Keratinocyte (primary cell): ENCODE measurements around the gene CCDC33. TPM values are rescaled to one million over a fixed set of nuclear protein-coding genes. Genes with fewer than 3 reads are reported as not detected.

Source experiments
- DNase-seq: peaks from one replicate; pipeline ENCODE4 v3.0.0-alpha.2; 2011; ENCODE audit warnings: low read depth, missing footprints, low spot score
- FAIRE-seq: peaks from 2 replicates; lab custom pipeline; 2011; peaks lifted over from hg19 to GRCh38; lab: Jason Lieb, UNC
- H2AFZ ChIP-seq: 2 replicates; pipeline ENCODE4 v1.6.0; 2012; ENCODE audit warnings: low read length, control low read depth, inconsistent platforms; ENCODE audit not compliant: control insufficient read depth
- H3K27ac ChIP-seq: 2 replicates; pipeline ENCODE4 v1.5.1; 2011; ENCODE audit warnings: low read length; ENCODE audit not compliant: control insufficient read depth, insufficient read depth
- H3K27me3 ChIP-seq: 3 replicates; pipeline ENCODE4 v1.6.0; 2011; ENCODE audit warnings: low read length; ENCODE audit not compliant: control insufficient read depth, insufficient read depth; ENCODE audit errors: extremely low read depth
- H3K36me3 ChIP-seq, 2 experiments: 2 replicates in 1 of 2; 3 replicates in 1 of 2; pipeline ENCODE4 v1.5.1; 2011; ENCODE audit warnings: low read length in 2 of 2, mild to moderate bottlenecking in 1 of 2; ENCODE audit not compliant: control insufficient read depth in 2 of 2, insufficient read depth in 2 of 2; ENCODE audit errors: extremely low read depth in 1 of 2
- H3K4me1 ChIP-seq: 3 replicates; pipeline ENCODE4 v1.5.1; 2011; ENCODE audit warnings: low read length; ENCODE audit not compliant: control insufficient read depth, insufficient read depth; ENCODE audit errors: extremely low read depth
- H3K4me2 ChIP-seq: 3 replicates; pipeline ENCODE4 v1.6.0; 2011; ENCODE audit warnings: low read depth, low read length; ENCODE audit not compliant: control insufficient read depth, insufficient read depth; ENCODE audit errors: extremely low read depth
- H3K4me3 ChIP-seq, 3 experiments: fragments of 200-600 bp in 1 of 3; sonication (generic) in 1 of 3; 2 replicates in 2 of 3; 3 replicates in 1 of 3; pipeline ENCODE4 v1.5.1; 2011 to 2016; ENCODE audit warnings: low read length in 3 of 3, mild to moderate bottlenecking in 3 of 3, control low read depth in 2 of 3, inconsistent platforms in 1 of 3, low read depth in 1 of 3, mixed read lengths in 1 of 3, mixed run types in 1 of 3, moderate library complexity in 1 of 3; ENCODE audit not compliant: control insufficient read depth in 2 of 3, insufficient read depth in 2 of 3; ENCODE audit errors: extremely low read depth in 1 of 3
- H3K79me2 ChIP-seq: 2 replicates; pipeline ENCODE4 v1.6.0; 2012; ENCODE audit warnings: low read length; ENCODE audit not compliant: control insufficient read depth, insufficient read depth
- H3K9ac ChIP-seq: 3 replicates; pipeline ENCODE4 v1.6.0; 2011; ENCODE audit warnings: low read length; ENCODE audit not compliant: control insufficient read depth, insufficient read depth; ENCODE audit errors: extremely low read depth
- H3K9me1 ChIP-seq: 3 replicates; pipeline ENCODE4 v1.6.0; 2011; ENCODE audit warnings: low read length; ENCODE audit not compliant: control insufficient read depth, insufficient read depth; ENCODE audit errors: extremely low read depth
- H3K9me3 ChIP-seq: 2 replicates; pipeline ENCODE4 v1.5.1; 2012; ENCODE audit warnings: low read depth, low read length; ENCODE audit not compliant: control insufficient read depth
- H4K20me1 ChIP-seq: 3 replicates; pipeline ENCODE4 v1.6.0; 2011; ENCODE audit warnings: low read length; ENCODE audit not compliant: control insufficient read depth, insufficient read depth; ENCODE audit errors: extremely low read depth
- CTCF ChIP-seq, 3 experiments: IDR thresholded peaks in 1 of 3; conservative IDR thresholded peaks in 1 of 3; optimal IDR thresholded peaks in 1 of 3; 2 replicates in 2 of 3; 3 replicates in 1 of 3; pipeline versions ENCODE3 to v1.5.1; 2011; ENCODE audit warnings: low read length in 3 of 3, mild to moderate bottlenecking in 3 of 3, moderate library complexity in 2 of 3, control low read depth in 1 of 3, inconsistent platforms in 1 of 3; ENCODE audit not compliant: insufficient read depth in 2 of 3; ENCODE audit errors: extremely low read depth in 1 of 3
- EZH2 ChIP-seq: IDR thresholded peaks from one replicate; pipeline ENCODE4 v1.6.1; 2012; ENCODE audit warnings: inconsistent platforms, mild to moderate bottlenecking, low read length, moderate library complexity
- dilution Hi-C: fragments of 300-500 bp; cut with MboI; formaldehyde crosslinking; loops from one replicate; pipeline ENCODE4 v1.7.0; 2020; ENCODE audit warnings: low sequenced_read_pairs; ENCODE audit not compliant: extremely low pct_ligation_motif_present
- polyA plus RNA-seq, 5 experiments: library from polyadenylated mRNA; depleted of rRNA in 3 of 5; stranded (reverse) in 3 of 5; stranded (forward) in 1 of 5; unstranded in 1 of 5; fragments of >200 nt; gene quantifications; 1 replicate in 1 of 5; 2 replicates in 3 of 5; 3 replicates in 1 of 5; pipeline versions ENCODE4 v1.2.1 to v1.2.3, GENCODE V29; 2011 to 2012; ENCODE audit warnings: missing spikeins in 2 of 5, low read depth in 1 of 5, low replicate concordance in 1 of 5

CCDC33 gene
- polyA plus RNA-seq, 1 donor (not counting 4 experiments of a cell fraction or from before 2014, with no cell fraction given) = not detected

- H3K79me2 ChIP-seq = no peaks in the 10 kb centered on the region
- DNase-seq (no peak), FAIRE-seq (no peak)
- no peak overlapping the region for H3K4me2 ChIP-seq
- no peaks in the 10 kb centered on the region for H3K4me1 ChIP-seq
- H3K9me1 ChIP-seq = no peaks in the 10 kb centered on the region
- H3K27ac ChIP-seq = no peak overlapping the region
- no peak for TF ChIP-seq EZH2
- no peak for TF ChIP-seq CTCF (optimal IDR thresholded peaks at IDR 0.05 in 1 of 3, IDR thresholded peaks at IDR 0.05 in 1 of 3, conservative IDR thresholded peaks at IDR 0.05 in 1 of 3; ENCODE audit: extremely low read depth in 1 of 3, insufficient read depth in 2 of 3, low read length in 3 of 3)
- dilution Hi-C loops = no loop called here
- peaks cover 59% of the 10 kb centered on the region for H3K27me3 ChIP-seq
- no peak overlapping the region for H2AFZ ChIP-seq
- H3K36me3 ChIP-seq = no peaks in the 10 kb centered on the region
- H4K20me1 ChIP-seq = no peaks in the 10 kb centered on the region
- no peaks in the 10 kb centered on the region for H3K9me3 ChIP-seq
- H3K4me3 ChIP-seq = no peak overlapping the region
- H3K9ac ChIP-seq = no peak overlapping the region
Observed at GRCh38 chr15:74226761-74227540, 9.2 kb upstream of the CCDC33 start.

GRCh38 chr15:74227968-74228722 is 8.0 kb upstream of the CCDC33 start:
- no peak overlapping the region for H2AFZ ChIP-seq
- H4K20me1 ChIP-seq = no peaks in the 10 kb centered on the region
- H3K4me2 ChIP-seq = no peak overlapping the region
- no peaks in the 10 kb centered on the region for H3K9me1 ChIP-seq
- no peaks in the 10 kb centered on the region for H3K9me3 ChIP-seq
- H3K9ac ChIP-seq = no peak overlapping the region
- H3K27ac ChIP-seq = no peak overlapping the region
- H3K79me2 ChIP-seq = no peaks in the 10 kb centered on the region
- TF ChIP-seq CTCF (optimal IDR thresholded peaks at IDR 0.05 in 1 of 3, IDR thresholded peaks at IDR 0.05 in 1 of 3, conservative IDR thresholded peaks at IDR 0.05 in 1 of 3; ENCODE audit: extremely low read depth in 1 of 3, insufficient read depth in 2 of 3, low read length in 3 of 3) (no peak), EZH2 (no peak)
- FAIRE-seq = no peak
- peaks cover 60% of the 10 kb centered on the region for H3K27me3 ChIP-seq
- H3K4me1 ChIP-seq = no peaks in the 10 kb centered on the region
- DNase-seq = no peak
- H3K36me3 ChIP-seq = no peaks in the 10 kb centered on the region
- dilution Hi-C loops = no loop called here
- H3K4me3 ChIP-seq = no peak overlapping the region
